Stimulated activated CD4-positive, alpha-beta T cell treated with anti-CD3 and anti-CD28 coated beads, Interleukin-2, amount 100 ng/mL, for 24 hours (primary cell): ENCODE data around the gene PIP4K2B.
"Not testable (repeated sequence)": the region's sequence is repeated elsewhere in the genome, so short reads cannot be mapped to it uniquely, and the experiment has no call there.

Source experiments
- DNase-seq, 2 donors: peaks; one replicate each; pipeline ENCODE4 v3.0.0-alpha.2; 2020

The PIP4K2B gene

DNA sequence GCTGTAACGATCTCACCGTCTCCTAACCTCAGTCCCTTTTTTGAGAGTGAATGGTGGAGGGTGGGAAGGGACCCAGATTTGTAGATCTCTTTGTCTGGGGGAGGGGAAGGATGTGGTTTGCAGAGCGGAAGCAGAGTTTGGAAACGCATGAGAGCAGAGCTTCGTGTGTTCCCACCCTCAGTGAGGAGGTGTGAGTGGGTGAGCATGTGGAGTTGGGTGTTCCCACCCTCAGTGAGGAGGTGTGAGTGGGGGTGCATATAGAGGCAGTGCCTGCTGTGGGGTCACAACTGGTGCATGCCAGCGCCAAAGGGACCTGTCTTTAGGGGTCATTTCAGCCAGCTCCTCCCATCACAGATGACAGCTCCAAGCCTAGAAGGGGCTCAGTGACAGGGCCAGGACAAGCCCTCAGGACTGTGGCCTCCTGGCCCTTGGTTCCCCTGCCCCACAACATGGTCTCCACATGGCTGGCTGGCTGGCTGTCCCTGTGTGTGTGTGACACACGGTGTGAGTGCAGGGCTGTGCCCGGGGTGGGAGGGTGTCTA, 71.0 kb downstream of the PIP4K2B start:
- peak; percentile 49 to 60 for DNase-seq

DNA sequence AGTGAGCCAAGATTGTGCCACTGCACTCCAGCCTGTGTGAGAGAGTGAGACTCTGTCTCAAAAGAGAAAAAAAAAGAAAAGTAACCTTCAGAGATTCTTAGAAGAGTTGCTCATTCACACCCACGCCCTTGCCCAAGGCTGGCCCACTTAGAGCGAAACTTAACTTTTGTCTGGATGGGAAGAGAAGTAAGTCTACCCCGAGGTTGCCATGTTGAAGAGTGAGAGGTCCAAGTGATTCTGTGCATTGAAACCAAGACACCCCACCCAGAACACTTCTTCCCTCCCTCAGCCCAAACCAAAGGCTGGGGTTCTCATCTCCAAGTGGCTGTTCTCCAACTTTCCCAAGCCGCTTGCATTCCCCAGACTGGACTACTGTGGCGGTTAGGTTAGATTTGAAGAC, 71.6 kb downstream of the PIP4K2B start:
- peak; percentile 78 to 79 for DNase-seq

DNA sequence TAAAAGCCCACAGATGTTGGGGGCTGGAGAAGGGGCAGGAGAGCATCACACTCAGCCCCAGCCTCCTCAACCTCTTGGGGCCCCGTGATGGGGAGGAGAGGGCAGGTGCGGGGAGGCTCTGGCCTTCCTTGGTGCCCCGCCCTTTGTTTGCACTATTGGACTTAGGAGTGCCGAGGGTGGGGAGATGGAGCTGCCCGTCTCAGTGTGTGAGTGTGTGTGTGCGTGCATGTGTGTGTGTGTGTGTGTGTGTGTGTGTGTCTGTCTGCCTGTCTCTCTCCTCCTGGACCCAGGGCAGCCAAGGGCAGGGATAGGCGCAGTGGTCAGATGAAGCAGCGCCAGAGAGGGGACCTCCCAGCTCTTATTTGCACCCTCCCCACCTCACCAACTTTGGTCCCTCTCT, 73.2 kb downstream of the PIP4K2B start:
- not testable (repeated sequence) for DNase-seq

DNA sequence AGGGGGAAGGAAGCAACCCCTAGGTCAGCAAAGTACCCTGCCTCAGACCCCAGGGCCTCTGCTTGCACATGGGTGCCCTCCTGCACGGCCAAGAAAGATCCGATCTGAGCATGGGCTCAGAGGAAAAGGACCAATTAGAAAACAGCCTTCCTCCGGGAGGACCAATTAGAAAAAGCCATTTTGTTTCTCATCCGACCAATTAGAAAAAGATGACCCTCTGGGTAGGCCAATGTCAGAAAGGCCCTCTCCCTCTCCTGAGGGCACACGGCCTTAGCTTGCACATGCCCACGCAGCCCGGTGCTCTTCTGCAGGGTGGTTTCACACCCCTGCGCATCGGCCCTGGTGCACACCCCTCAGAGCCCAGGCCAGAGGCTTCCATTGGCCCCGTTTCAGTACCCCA, 74.3 kb downstream of the PIP4K2B start:
- no peak for DNase-seq

DNA sequence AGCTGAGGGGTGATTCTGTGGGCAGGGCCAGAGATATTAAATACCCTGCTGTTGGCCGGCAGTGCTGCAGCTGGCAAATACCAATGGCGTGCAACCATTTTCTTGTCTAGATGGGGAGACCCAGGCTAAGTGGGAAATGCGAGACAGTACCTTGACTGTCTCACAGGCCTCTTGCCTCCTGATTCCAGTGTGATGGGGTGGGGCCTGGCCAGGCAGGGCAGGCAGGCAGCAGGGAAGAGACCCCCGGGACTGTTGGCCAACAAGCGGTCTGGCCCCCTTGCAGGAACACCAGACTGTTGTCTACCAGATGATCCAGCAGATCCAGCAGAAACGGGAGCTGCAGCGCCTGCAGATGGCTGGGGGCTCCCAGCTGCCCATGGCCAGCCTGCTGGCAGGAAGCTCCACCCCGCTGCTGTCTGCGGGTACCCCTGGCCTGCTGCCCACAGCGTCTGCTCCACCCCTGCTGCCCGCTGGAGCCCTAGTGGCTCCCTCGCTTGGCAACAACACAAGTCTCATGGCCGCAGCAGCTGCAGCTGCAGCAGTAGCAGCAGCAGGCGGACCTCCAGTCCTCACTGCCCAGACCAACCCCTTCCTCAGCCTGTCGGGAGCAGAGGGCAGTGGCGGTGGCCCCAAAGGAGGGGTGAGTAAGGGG, 74.9 kb downstream of the PIP4K2B start:
- DNase-seq = no peak

DNA sequence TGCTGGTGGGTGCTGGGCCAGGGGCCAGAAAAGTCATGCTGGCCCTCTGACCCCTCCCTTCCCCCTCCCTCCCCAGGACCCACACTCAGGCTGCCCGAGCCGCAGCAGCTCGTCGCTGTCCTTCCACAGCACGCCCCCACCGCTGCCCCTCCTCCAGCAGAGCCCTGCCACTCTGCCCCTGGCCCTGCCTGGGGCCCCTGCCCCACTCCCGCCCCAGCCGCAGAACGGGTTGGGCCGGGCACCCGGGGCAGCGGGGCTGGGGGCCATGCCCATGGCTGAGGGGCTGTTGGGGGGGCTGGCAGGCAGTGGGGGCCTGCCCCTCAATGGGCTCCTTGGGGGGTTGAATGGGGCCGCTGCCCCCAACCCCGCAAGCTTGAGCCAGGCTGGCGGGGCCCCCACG, 77.6 kb downstream of the PIP4K2B start:
- no peak for DNase-seq

DNA sequence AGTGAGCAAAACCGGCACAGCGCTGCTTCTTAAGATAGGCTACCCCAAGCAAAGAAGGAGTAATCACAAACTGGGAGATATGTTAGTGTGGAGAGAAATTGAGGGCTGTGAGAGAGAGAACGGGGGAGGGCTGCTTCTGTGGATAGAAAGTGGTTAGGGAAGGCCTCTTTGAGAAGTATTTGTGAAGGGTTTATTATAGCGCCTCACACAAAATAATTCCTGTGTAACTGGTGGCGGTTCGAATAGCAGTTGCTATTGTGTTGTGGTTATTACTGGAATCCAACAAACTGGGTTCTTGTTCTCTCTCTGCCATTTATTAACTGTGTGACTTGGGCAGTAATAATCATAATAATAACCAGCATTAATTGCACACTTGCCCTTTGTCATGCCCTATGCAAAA, 78.4 kb downstream of the PIP4K2B start:
- no peak for DNase-seq

DNA sequence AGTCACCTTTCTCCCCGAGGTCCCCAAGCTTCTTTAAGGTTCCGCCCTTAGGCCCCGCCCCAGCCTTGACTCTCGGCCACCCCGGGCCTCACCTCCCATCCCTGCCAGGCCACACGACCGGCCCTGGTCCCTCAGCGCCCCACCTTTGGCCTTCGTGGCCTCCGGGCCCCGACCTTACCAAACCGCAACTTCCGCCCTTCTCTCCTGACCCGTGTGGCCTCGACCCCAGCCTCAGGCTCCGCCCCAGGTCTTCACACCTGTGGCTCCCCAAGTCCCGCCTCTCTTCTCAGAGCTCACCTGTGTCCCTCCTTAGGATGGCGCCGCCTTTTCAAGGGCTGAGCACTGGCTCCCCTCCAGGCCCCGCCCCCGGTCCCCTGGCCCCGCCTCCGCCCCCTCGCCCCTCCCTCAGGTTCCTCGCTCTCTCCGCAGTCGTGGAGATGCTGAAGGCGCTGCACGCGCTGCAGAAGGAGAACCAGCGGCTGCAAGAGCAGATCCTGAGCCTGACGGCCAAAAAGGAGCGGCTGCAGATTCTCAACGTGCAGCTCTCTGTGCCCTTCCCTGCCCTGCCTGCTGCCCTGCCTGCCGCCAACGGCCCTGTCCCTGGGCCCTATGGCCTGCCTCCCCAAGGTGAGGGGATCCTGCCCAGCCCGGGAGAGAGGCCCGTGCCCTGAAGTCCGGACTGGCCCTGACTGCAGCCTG, 79.3 kb downstream of the PIP4K2B start:
- no peak for DNase-seq

DNA sequence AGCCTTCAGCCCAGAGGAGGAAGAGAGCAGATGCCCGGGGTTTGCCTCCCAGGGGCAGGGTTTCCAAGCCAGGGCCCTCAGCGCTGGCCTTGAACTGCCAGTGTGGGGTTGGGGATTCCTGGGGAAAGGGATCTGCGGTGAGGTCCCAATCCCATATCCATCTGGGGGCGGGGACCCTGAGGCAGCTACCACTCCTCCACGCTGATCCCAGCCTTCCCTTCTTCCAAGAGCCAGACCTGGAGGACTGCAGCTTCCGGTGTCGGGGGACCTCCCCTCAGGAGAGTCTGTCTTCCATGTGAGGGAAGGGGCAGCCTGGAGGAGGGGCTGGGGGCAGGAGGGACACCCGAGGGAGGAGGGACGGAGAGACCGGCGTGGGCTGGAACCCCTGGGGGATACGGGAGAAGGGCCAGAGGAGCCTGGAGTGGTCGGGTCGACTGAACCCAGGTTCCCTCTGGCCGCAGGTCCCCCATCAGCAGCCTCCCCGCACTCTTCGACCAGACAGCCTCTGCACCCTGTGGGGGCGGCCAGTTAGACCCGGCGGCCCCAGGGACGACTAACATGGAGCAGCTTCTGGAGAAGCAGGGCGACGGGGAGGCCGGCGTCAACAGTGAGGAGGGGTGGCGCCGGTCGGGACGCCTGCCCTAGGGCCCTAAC, 79.9 kb downstream of the PIP4K2B start:
- no peak for DNase-seq

DNA sequence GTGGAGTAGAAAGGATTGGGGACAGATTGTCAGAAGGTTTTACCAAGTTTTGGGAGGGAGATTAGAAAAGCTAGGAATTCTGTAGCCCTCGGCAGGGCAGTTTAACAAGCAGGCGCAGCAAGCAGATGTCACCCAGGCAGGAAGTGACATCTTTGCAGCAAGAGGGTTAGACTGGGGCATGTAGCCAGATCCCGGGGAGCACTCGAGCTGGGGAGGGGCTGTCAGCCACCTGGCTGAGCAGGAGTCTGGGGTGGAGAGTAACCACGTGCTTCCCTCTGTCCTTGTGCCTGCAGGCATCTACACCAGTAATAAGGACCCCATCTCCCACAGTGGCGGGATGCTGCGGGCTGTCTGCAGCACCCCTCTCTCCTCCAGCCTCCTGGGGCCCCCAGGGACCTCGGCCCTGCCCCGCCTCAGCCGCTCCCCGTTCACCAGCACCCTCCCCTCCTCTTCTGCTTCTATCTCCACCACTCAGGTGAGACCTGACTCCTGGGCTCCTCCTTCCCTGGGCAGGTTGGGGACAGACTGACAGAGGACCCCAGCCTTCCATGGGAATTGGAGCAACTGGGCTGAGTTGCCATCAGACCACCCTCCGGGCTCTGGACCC, 82.1 kb downstream of the PIP4K2B start:
- no peak for DNase-seq

DNA sequence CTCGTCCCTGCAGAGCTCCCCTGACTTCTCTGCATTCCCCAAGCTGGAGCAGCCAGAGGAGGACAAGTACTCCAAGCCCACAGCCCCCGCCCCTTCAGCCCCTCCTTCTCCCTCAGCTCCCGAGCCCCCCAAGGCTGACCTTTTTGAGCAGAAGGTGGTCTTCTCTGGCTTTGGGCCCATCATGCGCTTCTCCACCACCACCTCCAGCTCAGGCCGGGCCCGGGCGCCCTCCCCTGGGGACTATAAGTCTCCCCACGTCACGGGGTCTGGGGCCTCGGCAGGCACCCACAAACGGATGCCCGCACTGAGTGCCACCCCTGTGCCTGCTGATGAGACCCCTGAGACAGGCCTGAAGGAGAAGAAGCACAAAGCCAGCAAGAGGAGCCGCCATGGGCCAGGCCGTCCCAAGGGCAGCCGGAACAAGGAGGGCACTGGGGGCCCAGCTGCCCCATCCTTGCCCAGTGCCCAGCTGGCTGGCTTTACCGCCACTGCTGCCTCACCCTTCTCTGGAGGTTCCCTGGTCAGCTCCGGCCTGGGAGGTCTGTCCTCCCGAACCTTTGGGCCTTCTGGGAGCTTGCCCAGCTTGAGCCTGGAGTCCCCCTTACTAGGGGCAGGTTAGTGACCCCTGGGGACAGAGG, 82.9 kb downstream of the PIP4K2B start:
- DNase-seq = no peak
